ENCODE measurements around the gene IL17RE.
"Not testable (repeated sequence)": the region's sequence is repeated elsewhere in the genome, so short reads cannot be mapped to it uniquely, and the experiment has no call there.

DNA sequence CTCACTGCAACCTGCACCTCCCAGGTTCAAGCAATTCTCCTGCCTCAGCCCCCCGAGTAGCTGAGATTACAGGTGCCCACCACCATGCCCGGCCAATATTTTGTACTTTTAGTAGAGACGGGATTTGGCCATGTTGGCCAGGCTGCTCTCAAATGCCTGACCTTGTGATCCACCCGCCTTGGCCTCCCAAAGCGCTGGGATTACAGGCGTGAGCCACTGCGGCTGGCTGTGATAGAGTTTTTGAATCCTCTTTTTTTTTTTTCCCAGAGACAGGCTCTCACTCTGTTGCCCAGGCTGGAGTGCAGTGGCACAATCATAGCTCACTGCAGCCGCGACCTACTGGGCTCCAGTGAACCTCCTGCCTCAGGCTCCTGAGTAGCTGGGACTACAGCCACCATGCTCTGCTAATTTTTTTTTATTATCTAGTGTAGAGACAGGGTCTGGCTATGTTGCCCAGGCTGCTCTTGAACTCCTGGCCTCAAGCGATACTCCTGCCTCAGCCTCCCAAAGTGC is 37.5 kb upstream of the IL17RE start:
- not testable (repeated sequence) for TF ChIP-seq POLR2AphosphoS5 (IDR thresholded peaks at IDR 0.05; ENCODE audit: low read depth)
- TF ChIP-seq, protein P1, sequence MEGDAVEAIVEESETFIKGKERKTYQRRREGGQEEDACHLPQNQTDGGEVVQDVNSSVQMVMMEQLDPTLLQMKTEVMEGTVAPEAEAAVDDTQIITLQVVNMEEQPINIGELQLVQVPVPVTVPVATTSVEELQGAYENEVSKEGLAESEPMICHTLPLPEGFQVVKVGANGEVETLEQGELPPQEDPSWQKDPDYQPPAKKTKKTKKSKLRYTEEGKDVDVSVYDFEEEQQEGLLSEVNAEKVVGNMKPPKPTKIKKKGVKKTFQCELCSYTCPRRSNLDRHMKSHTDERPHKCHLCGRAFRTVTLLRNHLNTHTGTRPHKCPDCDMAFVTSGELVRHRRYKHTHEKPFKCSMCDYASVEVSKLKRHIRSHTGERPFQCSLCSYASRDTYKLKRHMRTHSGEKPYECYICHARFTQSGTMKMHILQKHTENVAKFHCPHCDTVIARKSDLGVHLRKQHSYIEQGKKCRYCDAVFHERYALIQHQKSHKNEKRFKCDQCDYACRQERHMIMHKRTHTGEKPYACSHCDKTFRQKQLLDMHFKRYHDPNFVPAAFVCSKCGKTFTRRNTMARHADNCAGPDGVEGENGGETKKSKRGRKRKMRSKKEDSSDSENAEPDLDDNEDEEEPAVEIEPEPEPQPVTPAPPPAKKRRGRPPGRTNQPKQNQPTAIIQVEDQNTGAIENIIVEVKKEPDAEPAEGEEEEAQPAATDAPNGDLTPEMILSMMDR (IDR thresholded peaks at IDR 0.05; ENCODE audit: insufficient read depth, low read length): not testable (repeated sequence)
- TF ChIP-seq, protein P2, sequence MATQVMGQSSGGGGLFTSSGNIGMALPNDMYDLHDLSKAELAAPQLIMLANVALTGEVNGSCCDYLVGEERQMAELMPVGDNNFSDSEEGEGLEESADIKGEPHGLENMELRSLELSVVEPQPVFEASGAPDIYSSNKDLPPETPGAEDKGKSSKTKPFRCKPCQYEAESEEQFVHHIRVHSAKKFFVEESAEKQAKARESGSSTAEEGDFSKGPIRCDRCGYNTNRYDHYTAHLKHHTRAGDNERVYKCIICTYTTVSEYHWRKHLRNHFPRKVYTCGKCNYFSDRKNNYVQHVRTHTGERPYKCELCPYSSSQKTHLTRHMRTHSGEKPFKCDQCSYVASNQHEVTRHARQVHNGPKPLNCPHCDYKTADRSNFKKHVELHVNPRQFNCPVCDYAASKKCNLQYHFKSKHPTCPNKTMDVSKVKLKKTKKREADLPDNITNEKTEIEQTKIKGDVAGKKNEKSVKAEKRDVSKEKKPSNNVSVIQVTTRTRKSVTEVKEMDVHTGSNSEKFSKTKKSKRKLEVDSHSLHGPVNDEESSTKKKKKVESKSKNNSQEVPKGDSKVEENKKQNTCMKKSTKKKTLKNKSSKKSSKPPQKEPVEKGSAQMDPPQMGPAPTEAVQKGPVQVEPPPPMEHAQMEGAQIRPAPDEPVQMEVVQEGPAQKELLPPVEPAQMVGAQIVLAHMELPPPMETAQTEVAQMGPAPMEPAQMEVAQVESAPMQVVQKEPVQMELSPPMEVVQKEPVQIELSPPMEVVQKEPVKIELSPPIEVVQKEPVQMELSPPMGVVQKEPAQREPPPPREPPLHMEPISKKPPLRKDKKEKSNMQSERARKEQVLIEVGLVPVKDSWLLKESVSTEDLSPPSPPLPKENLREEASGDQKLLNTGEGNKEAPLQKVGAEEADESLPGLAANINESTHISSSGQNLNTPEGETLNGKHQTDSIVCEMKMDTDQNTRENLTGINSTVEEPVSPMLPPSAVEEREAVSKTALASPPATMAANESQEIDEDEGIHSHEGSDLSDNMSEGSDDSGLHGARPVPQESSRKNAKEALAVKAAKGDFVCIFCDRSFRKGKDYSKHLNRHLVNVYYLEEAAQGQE (IDR thresholded peaks at IDR 0.05; ENCODE audit: insufficient replicate concordance, low read depth): not testable (repeated sequence)

Data from HL-60 (cell line).